Gastroesophageal sphincter (tissue), 3 donors: Measurements from ENCODE around the gene COL9A2.

ENCODE experiments used
- CTCF ChIP-seq, 4 experiments: fragments of 200-600 bp in 2 of 4; fragments of 450-650 bp in 2 of 4; sonication (generic) in 1 of 4; IDR thresholded peaks; one replicate each; pipeline ENCODE4 v1.5.1; 2017 to 2019; ENCODE audit warnings: antibody characterized with exemption in 4 of 4, mild to moderate bottlenecking in 2 of 4, moderate library complexity in 2 of 4
- EP300 ChIP-seq: sonication (generic); formaldehyde crosslinking; IDR thresholded peaks from one replicate; pipeline ENCODE4 v1.6.1; 2017; ENCODE audit warnings: antibody characterized with exemption, mild to moderate bottlenecking
- POLR2A ChIP-seq, 2 donors: fragments of 450-650 bp; IDR thresholded peaks; one replicate each; pipeline ENCODE4 v1.6.1; 2017; ENCODE audit warnings: antibody characterized with exemption in 2 of 2, mild to moderate bottlenecking in 2 of 2, moderate library complexity in 1 of 2
- POLR2AphosphoS5 ChIP-seq: sonication (generic); formaldehyde crosslinking; IDR thresholded peaks from one replicate; pipeline ENCODE4 v1.6.1; 2017; ENCODE audit warnings: antibody characterized with exemption

- TF ChIP-seq CTCF (IDR thresholded peaks at IDR 0.05) (no peak), POLR2A (IDR thresholded peaks at IDR 0.05) (no peak), POLR2AphosphoS5 (no peak), EP300 (no peak)
Measured at GRCh38 chr1:40255231-40255630, 61.9 kb downstream of the COL9A2 start.
